AG04449 (cell line): ENCODE data around the gene YWHAB.

Source experiments
- CTCF ChIA-PET: fragments of 350-600 bp; formaldehyde crosslinking; extraction: SDS; loops from one replicate; lab custom pipeline; 2021; ENCODE audit warnings: antibody characterized with exemption; lab: Yijun Ruan, JAX
- POLR2A ChIA-PET: fragments of 400-600, 350-600 bp; formaldehyde crosslinking; extraction: SDS; loops from one replicate; lab custom pipeline; 2020; ENCODE audit warnings: antibody characterized with exemption, inconsistent platforms; lab: Yijun Ruan, JAX
- DNase-seq: peaks from one replicate; pipeline ENCODE4 v3.0.0-alpha.2; 2010; ENCODE audit warnings: low read depth, low spot score
- H3K4me3 ChIP-seq: 2 replicates; pipeline ENCODE4 v1.5.1; 2011; ENCODE audit warnings: low read depth, mild to moderate bottlenecking, control low read depth, low read length
- TF ChIP-seq, protein P1 (sequence below): IDR thresholded peaks from one replicate; pipeline ENCODE4 v1.5.1; 2011; ENCODE audit warnings: mild to moderate bottlenecking, moderate library complexity, low read length, control low read depth, inconsistent platforms; ENCODE audit not compliant: insufficient read depth; ENCODE audit errors: missing control alignments

The YWHAB gene

DNA sequence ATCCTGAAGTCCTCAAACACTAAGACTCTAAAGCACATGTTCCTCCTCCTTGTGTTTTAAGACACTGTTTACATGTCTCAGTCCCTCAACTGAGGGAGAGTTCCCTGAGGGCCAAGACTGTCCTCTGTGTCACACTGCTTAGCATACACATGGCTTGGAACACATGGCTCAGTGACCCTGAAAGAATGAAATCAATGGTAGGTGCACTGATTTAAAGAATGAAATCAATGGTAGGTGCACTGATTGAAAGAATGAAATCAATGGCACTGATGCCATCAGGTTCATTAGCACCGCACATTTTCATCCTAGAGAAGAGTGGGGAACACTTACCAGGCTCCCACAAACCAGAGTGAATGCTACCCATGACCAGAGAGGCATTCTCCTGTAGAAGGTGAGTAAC lies 64.9 kb downstream of the YWHAB start:
- CTCF ChIA-PET = interaction anchor here (2.0 to 2.5 kb wide), 2 partner anchors 146 to 343 kb away, joined by 6 to 8 read pairs; no protein-coding TSS in a partner anchor
- POLR2A ChIA-PET = no interaction called here
- H3K4me3 ChIP-seq = no peak overlapping the region
- TF ChIP-seq, protein P1, sequence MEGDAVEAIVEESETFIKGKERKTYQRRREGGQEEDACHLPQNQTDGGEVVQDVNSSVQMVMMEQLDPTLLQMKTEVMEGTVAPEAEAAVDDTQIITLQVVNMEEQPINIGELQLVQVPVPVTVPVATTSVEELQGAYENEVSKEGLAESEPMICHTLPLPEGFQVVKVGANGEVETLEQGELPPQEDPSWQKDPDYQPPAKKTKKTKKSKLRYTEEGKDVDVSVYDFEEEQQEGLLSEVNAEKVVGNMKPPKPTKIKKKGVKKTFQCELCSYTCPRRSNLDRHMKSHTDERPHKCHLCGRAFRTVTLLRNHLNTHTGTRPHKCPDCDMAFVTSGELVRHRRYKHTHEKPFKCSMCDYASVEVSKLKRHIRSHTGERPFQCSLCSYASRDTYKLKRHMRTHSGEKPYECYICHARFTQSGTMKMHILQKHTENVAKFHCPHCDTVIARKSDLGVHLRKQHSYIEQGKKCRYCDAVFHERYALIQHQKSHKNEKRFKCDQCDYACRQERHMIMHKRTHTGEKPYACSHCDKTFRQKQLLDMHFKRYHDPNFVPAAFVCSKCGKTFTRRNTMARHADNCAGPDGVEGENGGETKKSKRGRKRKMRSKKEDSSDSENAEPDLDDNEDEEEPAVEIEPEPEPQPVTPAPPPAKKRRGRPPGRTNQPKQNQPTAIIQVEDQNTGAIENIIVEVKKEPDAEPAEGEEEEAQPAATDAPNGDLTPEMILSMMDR = no peak
- no peak for DNase-seq

DNA sequence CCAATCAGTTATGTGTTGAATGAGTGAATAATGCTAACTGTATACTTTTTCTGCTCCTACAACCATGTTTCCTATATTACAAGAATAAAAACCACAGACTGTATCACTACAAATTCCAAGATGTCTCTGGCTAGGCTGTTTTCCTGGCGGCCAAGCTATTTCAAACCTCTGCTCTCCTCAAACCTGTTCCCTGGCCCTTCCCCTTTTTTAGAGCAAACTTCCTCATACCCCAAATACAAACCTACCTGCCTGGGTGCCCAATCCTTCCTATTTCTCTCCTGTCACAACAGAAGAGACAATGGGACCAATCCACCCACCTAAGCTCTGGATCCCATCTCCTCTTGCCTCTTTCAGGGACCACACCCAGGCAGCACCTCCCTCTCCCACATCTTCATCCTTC lies 67.2 kb downstream of the YWHAB start:
- POLR2A ChIA-PET = no interaction called here
- CTCF ChIA-PET = interaction anchor here (1.5 to 2.5 kb wide), 3 partner anchors 10 to 341 kb away, joined by 3 to 6 read pairs (median 6); no protein-coding TSS in a partner anchor
- DNase-seq = no peak
- TF ChIP-seq, protein P1 = no peak
- H3K4me3 ChIP-seq = no peak overlapping the region

DNA sequence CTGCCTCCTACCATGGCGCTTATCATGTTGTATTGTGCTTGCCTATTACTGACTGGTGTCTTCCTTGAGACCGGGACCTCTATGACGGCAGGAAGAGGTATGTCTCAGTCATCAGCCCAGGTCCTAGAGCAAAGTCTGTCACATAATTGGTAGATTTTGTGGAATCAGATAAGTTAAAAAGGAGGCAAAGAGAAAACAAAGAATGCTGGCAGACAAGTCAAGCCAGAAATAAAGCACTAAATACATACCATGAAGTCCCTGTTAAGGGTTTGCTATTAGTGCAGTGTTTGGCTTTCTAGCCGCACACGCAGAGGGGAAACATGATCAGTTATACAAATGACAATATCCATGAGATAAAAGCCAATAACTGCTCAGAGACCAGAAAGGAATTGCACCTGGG lies 68.7 kb downstream of the YWHAB start:
- H3K4me3 ChIP-seq = no peak overlapping the region
- CTCF ChIA-PET = interaction anchor here (0.9 to 2.3 kb wide), 2 partner anchors 14 to 23 kb away, joined by 3 to 6 read pairs; no protein-coding TSS in a partner anchor
- POLR2A ChIA-PET = no interaction called here
- DNase-seq = no peak
- TF ChIP-seq, protein P1 = no peak

DNA sequence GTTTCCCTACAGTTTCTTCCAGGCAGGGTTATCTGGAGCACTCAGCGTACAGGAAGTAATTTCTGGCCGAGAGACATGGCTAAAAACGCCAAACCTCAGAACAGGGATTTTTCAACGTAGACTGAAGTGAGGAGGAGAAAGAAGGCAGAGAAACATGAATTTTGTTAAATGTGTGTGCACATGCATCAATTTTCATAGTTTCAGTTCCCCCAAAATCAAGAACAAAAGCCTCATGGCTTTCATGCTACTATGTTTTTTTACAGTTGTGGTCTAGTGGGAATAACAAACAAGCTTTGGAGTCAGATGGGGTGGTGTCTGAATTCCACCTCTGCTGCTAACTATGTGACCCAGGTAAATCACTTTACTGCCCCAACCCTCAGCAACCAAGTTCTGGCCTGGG lies 69.8 kb downstream of the YWHAB start:
- POLR2A ChIA-PET = no interaction called here
- CTCF ChIA-PET = no interaction called here

DNA sequence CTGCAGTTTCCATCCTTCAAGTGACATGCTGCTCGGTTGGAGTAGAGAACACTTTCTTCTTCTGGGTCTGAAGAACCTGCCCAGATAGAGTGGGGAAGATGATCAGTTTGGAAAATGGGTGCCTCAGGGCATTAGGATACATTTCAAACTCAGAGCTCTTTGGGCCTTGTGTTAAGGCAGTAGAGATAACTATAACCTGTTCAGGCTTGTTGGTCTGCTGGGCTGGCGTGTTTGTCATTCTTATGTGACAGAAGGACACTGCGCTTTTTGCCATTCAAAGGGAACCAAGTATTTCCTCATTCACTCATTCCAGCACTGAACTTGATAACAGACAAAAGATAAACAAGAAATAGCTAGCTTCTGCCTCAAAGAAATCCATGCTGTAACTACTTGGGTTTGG lies 70.9 kb downstream of the YWHAB start:
- no peak overlapping the region for H3K4me3 ChIP-seq
- TF ChIP-seq, protein P1 = no peak
- CTCF ChIA-PET = interaction anchor here (1.0 to 1.5 kb wide), 3 partner anchors 9 to 275 kb away, joined by 3 to 5 read pairs (median 4); partner anchors contain the start of gene STK4
- no peak for DNase-seq
- POLR2A ChIA-PET = interaction anchor here (0.7 kb wide), 1 partner anchor 11 kb away, joined by 3 read pairs; no protein-coding TSS in a partner anchor

More for the DNA sequence above, 69.8 kb downstream of the YWHAB start:
- TF ChIP-seq, protein P1 = no peak
- H3K4me3 ChIP-seq = no peak overlapping the region
- no peak for DNase-seq
